Ovary (tissue), 9 donors: Measurements from ENCODE around the gene SAMD1. TPM values are rescaled to one million over a fixed set of nuclear protein-coding genes. Genes with fewer than 3 reads are reported as not detected.
A peak's percentile ranks its signal among the peaks of the same experiment; 100 is the strongest.

Experiments used
- DNase-seq, 5 donors: peaks; one replicate each; pipeline ENCODE4 v3.0.0-alpha.2; 2019 to 2020
- H3K27ac ChIP-seq, 2 donors: fragments of 200-600 bp; one replicate each; pipeline versions ENCODE4 v1.5.1 to v1.8.0; 2019 to 2022
- H3K27me3 ChIP-seq: fragments of 200-600 bp; one replicate; pipeline ENCODE4 v1.8.0; 2022
- H3K36me3 ChIP-seq: fragments of 200-600 bp; sonication (generic); one replicate; pipeline ENCODE4 v1.5.1; 2019
- H3K4me1 ChIP-seq: one replicate; pipeline ENCODE4 v1.8.1; 2013; ENCODE audit warnings: mild to moderate bottlenecking, moderate library complexity; ENCODE audit not compliant: insufficient read depth
- H3K4me3 ChIP-seq: fragments of 200-600 bp; sonication (generic); one replicate; pipeline ENCODE4 v1.5.1; 2017
- H3K9me3 ChIP-seq, 2 donors: fragments of 200-600 bp in 1 of 2; sonication (generic) in 1 of 2; one replicate each; pipeline versions ENCODE4 v1.5.1 to v1.8.1; 2013 to 2019; ENCODE audit warnings: mild to moderate bottlenecking in 1 of 2, moderate library complexity in 1 of 2
- CTCF ChIP-seq, 3 donors: fragments of 450-650 bp in 2 of 3; fragments of 200-600 bp in 1 of 3; IDR thresholded peaks; one replicate each; pipeline versions ENCODE4 v1.5.1 to v1.8.0; 2016 to 2022; ENCODE audit warnings: antibody characterized with exemption in 3 of 3, mild to moderate bottlenecking in 1 of 3
- EP300 ChIP-seq: sonication (generic); formaldehyde crosslinking; IDR thresholded peaks from one replicate; pipeline ENCODE4 v1.6.1; 2017; ENCODE audit warnings: antibody characterized with exemption
- POLR2A ChIP-seq: fragments of 450-650 bp; IDR thresholded peaks from one replicate; pipeline ENCODE4 v1.6.1; 2017; ENCODE audit warnings: antibody characterized with exemption, mild to moderate bottlenecking, moderate library complexity
- WGBS, 3 donors: extraction: QIAGEN DNeasy Blood & Tissue Kit in 1 of 3; methylation state at CpG; one replicate each; pipeline versions ENCODE4 v1.1.5 to v1.1.7; 2013 to 2017; 5-methylcytosine and 5-hydroxymethylcytosine counted together
- intact Hi-C, 4 donors: fragments of 100-400 bp; cut with DNase I; formaldehyde crosslinking; loops; one replicate each; pipeline versions ENCODE4 v1.11.0 to v1.15.1; 2022 to 2023
- polyA plus RNA-seq, 2 donors: library from polyadenylated mRNA; stranded (reverse); fragments of 200-250 nt in 1 of 2; fragments of 350-450 nt in 1 of 2; fragmentation: Illumina TruSeq in 1 of 2; extraction: RNeasy Lipid Tissue Mini Kit (QIAGEN cat#74804) in 1 of 2; gene quantifications; one replicate each; pipeline ENCODE4 v1.2.3, GENCODE V29; 2013 to 2014
- total RNA-seq, 7 donors: library from RNA; depleted of rRNA in 2 of 7; stranded (reverse); fragments of >200 nt in 2 of 7; fragmentation: NEBNext Ultra II Directional in 3 of 7; extraction: Animal tissue kit (Norgen Biotek cat#: 25700) in 3 of 7; gene quantifications; one replicate each; pipeline versions ENCODE4 v1.1.0 to v1.2.4, GENCODE V29; 2016 to 2023
- donor health status: DM: no; HTN: no; CAD: no; lungs with moderate emphysema.
- donor health status: DM: no; HTN: no; CAD: no.
- donor health status: Bipolar disorder and iron deficiency.
- donor health status: DM: yes; HTN: yes; CAD: no.
- donor health status: DM: no; HTN: no; CAD: no.
- donor health status: DM: yes; HTN: yes; CAD: no.

The SAMD1 gene
- total and polyA plus RNA-seq, 9 donors = 10.5 to 68.3 (median 37.4) TPM

DNA sequence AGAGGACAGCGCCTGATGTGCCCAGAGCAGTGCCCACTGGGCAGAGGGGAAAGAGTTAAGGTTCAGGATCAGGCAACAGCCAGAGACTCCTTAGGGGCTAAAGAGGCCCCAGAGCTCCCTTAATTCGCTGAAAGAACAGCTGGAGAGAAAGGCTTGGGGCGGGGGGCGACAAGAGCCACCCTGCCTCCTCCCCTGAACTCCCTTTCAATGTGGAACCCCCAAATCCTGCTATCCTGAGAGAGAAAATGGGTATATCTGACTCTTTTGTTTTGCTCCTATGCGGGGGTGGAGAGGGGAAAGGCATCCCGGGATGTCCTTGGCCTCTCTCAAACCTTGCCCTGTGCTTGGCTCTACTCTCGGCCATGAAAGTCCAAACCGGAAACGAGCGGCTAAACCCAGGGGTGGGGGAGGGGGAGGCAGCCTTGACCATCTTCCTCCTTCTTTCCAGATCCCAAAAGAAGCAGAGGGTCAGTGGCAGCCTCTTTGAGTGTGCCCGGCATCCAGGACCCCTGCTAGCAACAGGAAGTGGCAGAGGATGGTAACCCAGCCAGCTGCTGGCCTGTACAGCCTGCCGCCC lies 22.3 kb upstream of the SAMD1 start:
- 4 to 8% (median 5%) methylated on average over 12 of the region's 12 CpGs for WGBS, 3 donors
- Histone ChIP-seq H3K4me1 (peaks cover 31% of the 10 kb centered on the region), H3K9me3 (no peaks in the 10 kb centered on the region), H3K4me3 (peak overlapping the region; percentile 15), H3K27ac (peak overlapping the region; percentile 85 to 96), H3K27me3 (no peaks in the 10 kb centered on the region), H3K36me3 (no peaks in the 10 kb centered on the region)
- TF ChIP-seq EP300 (no peak), POLR2A (no peak), CTCF (IDR thresholded peaks at IDR 0.05) (no peak)
- intact Hi-C loops = no loop called here
- peak; percentile 86 to 90 (median 87) for DNase-seq

- TF ChIP-seq EP300 = no peak
- no peak for TF ChIP-seq POLR2A
- no peak for TF ChIP-seq CTCF (IDR thresholded peaks at IDR 0.05)
- peak overlapping the region; percentile 15 for H3K4me3 ChIP-seq
- H3K4me1 ChIP-seq = peaks cover 36% of the 10 kb centered on the region
- 12 to 25% (median 12%) methylated on average over 12 of the region's 12 CpGs for WGBS, 3 donors
- H3K27me3 ChIP-seq = no peaks in the 10 kb centered on the region
- H3K9me3 ChIP-seq = no peaks in the 10 kb centered on the region
- H3K36me3 ChIP-seq = no peaks in the 10 kb centered on the region
- DNase-seq = peak; percentile 42 to 67 (median 49)
- peak overlapping the region; percentile 85 to 96 for H3K27ac ChIP-seq
- intact Hi-C loops = no loop called here
These were observed 21.7 kb upstream of the SAMD1 start for GRCh38 chr19:14112051-14112808.

- peak overlapping the region; percentile 15 for H3K4me3 ChIP-seq
- intact Hi-C loops = no loop called here
These were observed 20.9 kb upstream of the SAMD1 start for GRCh38 chr19:14111486-14111885.

GRCh38 chr19:14110650-14111049 lies 20.1 kb upstream of the SAMD1 start:
- H3K27ac ChIP-seq = peak overlapping the region in 1 of 2 donors; percentile 55
- H3K27me3 ChIP-seq = no peaks in the 10 kb centered on the region
- H3K9me3 ChIP-seq = no peaks in the 10 kb centered on the region
- no peaks in the 10 kb centered on the region for H3K36me3 ChIP-seq
- 12 to 31% (median 24%) methylated on average over 2 of the region's 2 CpGs for whole genome bisulfite sequencing, 3 donors
- TF ChIP-seq EP300 (no peak), CTCF (IDR thresholded peaks at IDR 0.05) (no peak), POLR2A (no peak)
- H3K4me3 ChIP-seq = no peak overlapping the region
- intact Hi-C loops = no loop called here
- peaks cover 30% of the 10 kb centered on the region for H3K4me1 ChIP-seq
- DNase-seq = no peak

More at GRCh38 chr19:14111486-14111885, 20.9 kb upstream of the SAMD1 start:
- H3K9me3 ChIP-seq = no peaks in the 10 kb centered on the region
- H3K4me1 ChIP-seq = peaks cover 36% of the 10 kb centered on the region
- WGBS, 3 donors = 67 to 80% (median 75%) methylated on average over 1 of the region's 1 CpG
- H3K36me3 ChIP-seq = no peaks in the 10 kb centered on the region
- H3K27me3 ChIP-seq = no peaks in the 10 kb centered on the region
- H3K27ac ChIP-seq = peak overlapping the region; percentile 85 to 96
- no peak for DNase-seq
- TF ChIP-seq POLR2A (no peak), CTCF (IDR thresholded peaks at IDR 0.05) (no peak)
